GM20000 (cell line): ENCODE data around the gene SNX19.

Experiments used
- DNase-seq: peaks from one replicate; pipeline ENCODE4 v3.0.0; 2012; ENCODE audit warnings: low spot score
- CTCF ChIP-seq: IDR thresholded peaks from 2 replicates; pipeline ENCODE4 v1.5.1; 2012; ENCODE audit warnings: mild to moderate bottlenecking, control low read depth; ENCODE audit errors: extremely low read depth, missing control alignments

SNX19 gene

GRCh38 chr11:130840679-130841078, 75.6 kb downstream of the SNX19 start:
- no peak for DNase-seq
- no peak for TF ChIP-seq CTCF

- no peak for TF ChIP-seq CTCF
- DNase-seq = no peak
Observed at GRCh38 chr11:130839981-130840666, 76.2 kb downstream of the SNX19 start.

GRCh38 chr11:130837194-130837593, 79.1 kb downstream of the SNX19 start:
- TF ChIP-seq CTCF = no peak
- DNase-seq = no peak

GRCh38 chr11:130834886-130835285, 81.4 kb downstream of the SNX19 start:
- no peak for TF ChIP-seq CTCF
- no peak for DNase-seq

GRCh38 chr11:130832566-130833425, 83.5 kb downstream of the SNX19 start:
- DNase-seq = no peak
- TF ChIP-seq CTCF = no peak

- DNase-seq = no peak
- TF ChIP-seq CTCF = no peak
Observed at GRCh38 chr11:130831976-130832375, 84.3 kb downstream of the SNX19 start.

- DNase-seq = peak; percentile 16
Observed at GRCh38 chr11:130831506-130831905, 84.8 kb downstream of the SNX19 start.

More at GRCh38 chr11:130831506-130831905, 84.8 kb downstream of the SNX19 start:
- TF ChIP-seq CTCF = no peak
